HG03439 (cell line): ENCODE results near the gene PAQR4.

Source experiments
- ATAC-seq: cut with Tn5 transposase; IDR thresholded peaks from one replicate; pipeline ENCODE4 v1.9.1; 2021; ENCODE audit warnings: mild to moderate bottlenecking, moderate library complexity; ENCODE audit not compliant: unreplicated experiment

Gene PAQR4

GRCh38 chr16:3003582-3004270, 34.6 kb downstream of the PAQR4 start:
- ATAC-seq: peak; percentile 95

- no peak for ATAC-seq
Observed at GRCh38 chr16:3004319-3004718, 35.2 kb downstream of the PAQR4 start.

- no peak for ATAC-seq
Observed at GRCh38 chr16:3004781-3005284, 35.7 kb downstream of the PAQR4 start.

GRCh38 chr16:3007059-3007956, 38.2 kb downstream of the PAQR4 start:
- ATAC-seq: no peak

GRCh38 chr16:3007957-3008689, 39.0 kb downstream of the PAQR4 start:
- no peak for ATAC-seq

GRCh38 chr16:3008690-3009037, 39.5 kb downstream of the PAQR4 start:
- no peak for ATAC-seq

- no peak for ATAC-seq
Observed at GRCh38 chr16:3009568-3010390, 40.6 kb downstream of the PAQR4 start.

GRCh38 chr16:3010510-3010909, 41.4 kb downstream of the PAQR4 start:
- no peak for ATAC-seq

GRCh38 chr16:3012246-3012645, 43.1 kb downstream of the PAQR4 start:
- no peak for ATAC-seq

GRCh38 chr16:3012828-3013420, 43.8 kb downstream of the PAQR4 start, which contains the start of gene CLDN9:
CLDN9 (plus strand) TSS chr16:3012923; CDS start chr16:3013363, 440 bp downstream.
- ATAC-seq: no peak

- ATAC-seq: no peak
Observed at GRCh38 chr16:3013491-3013951, 44.4 kb downstream of the PAQR4 start.

- no peak for ATAC-seq
Observed at GRCh38 chr16:3013998-3014690, 45.0 kb downstream of the PAQR4 start.

GRCh38 chr16:3014971-3015370, 45.8 kb downstream of the PAQR4 start:
- no peak for ATAC-seq

- no peak for ATAC-seq
Observed at GRCh38 chr16:3015865-3016521, 46.8 kb downstream of the PAQR4 start.

- no peak for ATAC-seq
Observed at GRCh38 chr16:3017344-3017743, 48.2 kb downstream of the PAQR4 start.

- no peak for ATAC-seq
Observed at GRCh38 chr16:3017794-3018506, 48.8 kb downstream of the PAQR4 start, which contains the start of gene CLDN6. CLDN6 (minus strand) TSS chr16:3018183; CDS start chr16:3016021, 2,162 bp downstream.

- no peak for ATAC-seq
Observed at GRCh38 chr16:3019594-3020246, 50.6 kb downstream of the PAQR4 start.

GRCh38 chr16:3020247-3020603, 51.1 kb downstream of the PAQR4 start, which contains the start of gene TNFRSF12A:
TNFRSF12A (plus strand) TSS chr16:3020368; CDS start chr16:3020398, 30 bp downstream.
- no peak for ATAC-seq
